SK-N-SH treated with all-trans-retinoic acid at 6 μM for 48 hours (cell line): Measurements from ENCODE around the gene DMP1.

Experiments
- ATAC-seq: fragments of 200-7000 bp; cut with Tn5 transposase; 3 replicates; pipeline ENCODE4 v1.9.1; 2020; ENCODE audit warnings: mild to moderate bottlenecking, moderate library complexity
- BACH2 ChIP-seq: fragments of 250-450 bp; sonication (Bioruptor Pico); IDR thresholded peaks from 2 replicates; pipeline ENCODE4 v1.9.0; 2021; ENCODE audit warnings: mild to moderate bottlenecking, borderline replicate concordance
- CREB5 ChIP-seq: fragments of 250-450 bp; sonication (Bioruptor Pico); IDR thresholded peaks from 2 replicates; pipeline ENCODE4 v1.5.1; 2020; ENCODE audit warnings: low read depth, mild to moderate bottlenecking, moderate library complexity
- CSDC2 ChIP-seq: fragments of 250-450 bp; sonication (Bioruptor Pico); IDR thresholded peaks from 2 replicates; pipeline ENCODE4 v1.5.0; 2020; ENCODE audit warnings: mild to moderate bottlenecking, moderate library complexity
- ESRRG ChIP-seq: fragments of 250-450 bp; sonication (Bioruptor Pico); IDR thresholded peaks from 2 replicates; pipeline ENCODE4 v1.6.1; 2021; ENCODE audit warnings: mild to moderate bottlenecking
- GLIS3 ChIP-seq: fragments of 250-450 bp; sonication (Bioruptor Pico); IDR thresholded peaks from 2 replicates; pipeline ENCODE4 v1.5.0; 2020; ENCODE audit warnings: mild to moderate bottlenecking, moderate library complexity
- ISL1 ChIP-seq: fragments of 250-450 bp; sonication (Bioruptor Pico); IDR thresholded peaks from 2 replicates; pipeline ENCODE4 v2.1.2; 2022; ENCODE audit warnings: mild to moderate bottlenecking, moderate library complexity
- PPARA ChIP-seq: fragments of 250-450 bp; sonication (Bioruptor Pico); IDR thresholded peaks from 2 replicates; pipeline ENCODE4 v1.5.0; 2020; ENCODE audit warnings: mild to moderate bottlenecking, borderline replicate concordance
- RARB ChIP-seq: fragments of 250-450 bp; sonication (Bioruptor Pico); IDR thresholded peaks from 2 replicates; pipeline ENCODE4 v1.8.0; 2021; ENCODE audit warnings: mild to moderate bottlenecking, moderate library complexity
- SNAI2 ChIP-seq: fragments of 250-450 bp; sonication (Bioruptor Pico); IDR thresholded peaks from 2 replicates; pipeline ENCODE4 v1.5.0; 2020; ENCODE audit warnings: mild to moderate bottlenecking, moderate library complexity
- TCF4 ChIP-seq: fragments of 250-450 bp; sonication (Bioruptor Pico); IDR thresholded peaks from 2 replicates; pipeline ENCODE4 v1.8.0; 2021; ENCODE audit warnings: mild to moderate bottlenecking, moderate library complexity, borderline replicate concordance
- TOX ChIP-seq: fragments of 250-450 bp; sonication (Bioruptor Pico); IDR thresholded peaks from 2 replicates; pipeline ENCODE4 v1.8.0; 2021; ENCODE audit warnings: mild to moderate bottlenecking, moderate library complexity, borderline replicate concordance
- ZC3H10 ChIP-seq: fragments of 250-450 bp; sonication (Bioruptor Pico); IDR thresholded peaks from 2 replicates; pipeline ENCODE4 v1.5.1; 2021; ENCODE audit warnings: mild to moderate bottlenecking, moderate library complexity
- ZFP3 ChIP-seq: fragments of 250-450 bp; sonication (Bioruptor Pico); IDR thresholded peaks from 2 replicates; pipeline ENCODE4 v1.5.0; 2020; ENCODE audit warnings: mild to moderate bottlenecking, moderate library complexity
- ZFP30 ChIP-seq: fragments of 450-650 bp; formaldehyde crosslinking; IDR thresholded peaks from 2 replicates; pipeline ENCODE4 v1.5.0; 2022; ENCODE audit warnings: mild to moderate bottlenecking, moderate library complexity
- ZNF565 ChIP-seq: fragments of 450-650 bp; formaldehyde crosslinking; conservative IDR thresholded peaks from 2 replicates; pipeline ENCODE4 v1.5.0; 2020; ENCODE audit warnings: low read depth, mild to moderate bottlenecking, moderate library complexity
- ZNF70 ChIP-seq: fragments of 450-650 bp; formaldehyde crosslinking; IDR thresholded peaks from 2 replicates; pipeline ENCODE4 v1.5.0; 2020; ENCODE audit warnings: mild to moderate bottlenecking, moderate library complexity
- ZNF8 ChIP-seq: fragments of 450-650 bp; formaldehyde crosslinking; IDR thresholded peaks from 2 replicates; pipeline ENCODE4 v1.5.0; 2020; ENCODE audit warnings: mild to moderate bottlenecking, moderate library complexity
- TF ChIP-seq, protein P1 (sequence below): fragments of 250-450 bp; sonication (Bioruptor Pico); IDR thresholded peaks from 2 replicates; pipeline ENCODE4 v1.8.0; 2021; ENCODE audit warnings: low read depth, mild to moderate bottlenecking, moderate library complexity, borderline replicate concordance
- TF ChIP-seq, protein P2 (sequence below): fragments of 250-450 bp; sonication (Bioruptor Pico); IDR thresholded peaks from 2 replicates; pipeline ENCODE4 v1.5.1; 2021; ENCODE audit warnings: mild to moderate bottlenecking, moderate library complexity
- TF ChIP-seq, protein P3 (sequence below): fragments of 250-450 bp; sonication (Bioruptor Pico); IDR thresholded peaks from 2 replicates; pipeline ENCODE4 v1.8.0; 2020; ENCODE audit warnings: mild to moderate bottlenecking, moderate library complexity, borderline replicate concordance
- TF ChIP-seq, protein P4 (sequence below): fragments of 250-450 bp; sonication (Bioruptor Pico); IDR thresholded peaks from 2 replicates; pipeline ENCODE4 v1.5.0; 2020; ENCODE audit warnings: mild to moderate bottlenecking, moderate library complexity

DMP1 gene

GRCh38 chr4:87698394-87698793 is 48.3 kb downstream of the DMP1 start (continued):
- TF ChIP-seq, protein P1, sequence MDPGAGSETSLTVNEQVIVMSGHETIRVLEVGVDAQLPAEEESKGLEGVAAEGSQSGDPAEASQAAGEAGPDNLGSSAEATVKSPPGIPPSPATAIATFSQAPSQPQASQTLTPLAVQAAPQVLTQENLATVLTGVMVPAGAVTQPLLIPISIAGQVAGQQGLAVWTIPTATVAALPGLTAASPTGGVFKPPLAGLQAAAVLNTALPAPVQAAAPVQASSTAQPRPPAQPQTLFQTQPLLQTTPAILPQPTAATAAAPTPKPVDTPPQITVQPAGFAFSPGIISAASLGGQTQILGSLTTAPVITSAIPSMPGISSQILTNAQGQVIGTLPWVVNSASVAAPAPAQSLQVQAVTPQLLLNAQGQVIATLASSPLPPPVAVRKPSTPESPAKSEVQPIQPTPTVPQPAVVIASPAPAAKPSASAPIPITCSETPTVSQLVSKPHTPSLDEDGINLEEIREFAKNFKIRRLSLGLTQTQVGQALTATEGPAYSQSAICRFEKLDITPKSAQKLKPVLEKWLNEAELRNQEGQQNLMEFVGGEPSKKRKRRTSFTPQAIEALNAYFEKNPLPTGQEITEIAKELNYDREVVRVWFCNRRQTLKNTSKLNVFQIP (CRISPR knock-in tag), result no peak
- TF ChIP-seq BACH2 (CRISPR knock-in tag), result no peak
- TF ChIP-seq ZFP3, result no peak

- ATAC-seq, result no peak
- TF ChIP-seq, protein P1 (CRISPR knock-in tag), result no peak
- TF ChIP-seq, protein P2, sequence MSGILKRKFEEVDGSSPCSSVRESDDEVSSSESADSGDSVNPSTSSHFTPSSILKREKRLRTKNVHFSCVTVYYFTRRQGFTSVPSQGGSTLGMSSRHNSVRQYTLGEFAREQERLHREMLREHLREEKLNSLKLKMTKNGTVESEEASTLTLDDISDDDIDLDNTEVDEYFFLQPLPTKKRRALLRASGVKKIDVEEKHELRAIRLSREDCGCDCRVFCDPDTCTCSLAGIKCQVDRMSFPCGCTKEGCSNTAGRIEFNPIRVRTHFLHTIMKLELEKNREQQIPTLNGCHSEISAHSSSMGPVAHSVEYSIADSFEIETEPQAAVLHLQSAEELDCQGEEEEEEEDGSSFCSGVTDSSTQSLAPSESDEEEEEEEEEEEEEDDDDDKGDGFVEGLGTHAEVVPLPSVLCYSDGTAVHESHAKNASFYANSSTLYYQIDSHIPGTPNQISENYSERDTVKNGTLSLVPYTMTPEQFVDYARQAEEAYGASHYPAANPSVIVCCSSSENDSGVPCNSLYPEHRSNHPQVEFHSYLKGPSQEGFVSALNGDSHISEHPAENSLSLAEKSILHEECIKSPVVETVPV (CRISPR knock-in tag), result no peak
- TF ChIP-seq PPARA (CRISPR knock-in tag) (no peak), BACH2 (CRISPR knock-in tag) (no peak), CREB5 (no peak), TCF4 (no peak), ZFP3 (no peak), ZNF565 (CRISPR knock-in tag) (no peak), CSDC2 (CRISPR knock-in tag) (no peak), ZC3H10 (CRISPR knock-in tag) (no peak), SNAI2 (CRISPR knock-in tag) (no peak), ZFP30 (CRISPR knock-in tag) (no peak), GLIS3 (no peak), TOX (no peak), RARB (CRISPR knock-in tag) (no peak), ZNF8 (CRISPR knock-in tag) (no peak), ESRRG (no peak), ZNF70 (no peak)
- TF ChIP-seq, protein P3, sequence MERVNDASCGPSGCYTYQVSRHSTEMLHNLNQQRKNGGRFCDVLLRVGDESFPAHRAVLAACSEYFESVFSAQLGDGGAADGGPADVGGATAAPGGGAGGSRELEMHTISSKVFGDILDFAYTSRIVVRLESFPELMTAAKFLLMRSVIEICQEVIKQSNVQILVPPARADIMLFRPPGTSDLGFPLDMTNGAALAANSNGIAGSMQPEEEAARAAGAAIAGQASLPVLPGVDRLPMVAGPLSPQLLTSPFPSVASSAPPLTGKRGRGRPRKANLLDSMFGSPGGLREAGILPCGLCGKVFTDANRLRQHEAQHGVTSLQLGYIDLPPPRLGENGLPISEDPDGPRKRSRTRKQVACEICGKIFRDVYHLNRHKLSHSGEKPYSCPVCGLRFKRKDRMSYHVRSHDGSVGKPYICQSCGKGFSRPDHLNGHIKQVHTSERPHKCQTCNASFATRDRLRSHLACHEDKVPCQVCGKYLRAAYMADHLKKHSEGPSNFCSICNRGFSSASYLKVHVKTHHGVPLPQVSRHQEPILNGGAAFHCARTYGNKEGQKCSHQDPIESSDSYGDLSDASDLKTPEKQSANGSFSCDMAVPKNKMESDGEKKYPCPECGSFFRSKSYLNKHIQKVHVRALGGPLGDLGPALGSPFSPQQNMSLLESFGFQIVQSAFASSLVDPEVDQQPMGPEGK (CRISPR knock-in tag), result no peak
- TF ChIP-seq, protein P4, sequence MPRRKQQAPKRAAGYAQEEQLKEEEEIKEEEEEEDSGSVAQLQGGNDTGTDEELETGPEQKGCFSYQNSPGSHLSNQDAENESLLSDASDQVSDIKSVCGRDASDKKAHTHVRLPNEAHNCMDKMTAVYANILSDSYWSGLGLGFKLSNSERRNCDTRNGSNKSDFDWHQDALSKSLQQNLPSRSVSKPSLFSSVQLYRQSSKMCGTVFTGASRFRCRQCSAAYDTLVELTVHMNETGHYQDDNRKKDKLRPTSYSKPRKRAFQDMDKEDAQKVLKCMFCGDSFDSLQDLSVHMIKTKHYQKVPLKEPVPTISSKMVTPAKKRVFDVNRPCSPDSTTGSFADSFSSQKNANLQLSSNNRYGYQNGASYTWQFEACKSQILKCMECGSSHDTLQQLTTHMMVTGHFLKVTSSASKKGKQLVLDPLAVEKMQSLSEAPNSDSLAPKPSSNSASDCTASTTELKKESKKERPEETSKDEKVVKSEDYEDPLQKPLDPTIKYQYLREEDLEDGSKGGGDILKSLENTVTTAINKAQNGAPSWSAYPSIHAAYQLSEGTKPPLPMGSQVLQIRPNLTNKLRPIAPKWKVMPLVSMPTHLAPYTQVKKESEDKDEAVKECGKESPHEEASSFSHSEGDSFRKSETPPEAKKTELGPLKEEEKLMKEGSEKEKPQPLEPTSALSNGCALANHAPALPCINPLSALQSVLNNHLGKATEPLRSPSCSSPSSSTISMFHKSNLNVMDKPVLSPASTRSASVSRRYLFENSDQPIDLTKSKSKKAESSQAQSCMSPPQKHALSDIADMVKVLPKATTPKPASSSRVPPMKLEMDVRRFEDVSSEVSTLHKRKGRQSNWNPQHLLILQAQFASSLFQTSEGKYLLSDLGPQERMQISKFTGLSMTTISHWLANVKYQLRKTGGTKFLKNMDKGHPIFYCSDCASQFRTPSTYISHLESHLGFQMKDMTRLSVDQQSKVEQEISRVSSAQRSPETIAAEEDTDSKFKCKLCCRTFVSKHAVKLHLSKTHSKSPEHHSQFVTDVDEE (CRISPR knock-in tag), result no peak
Measured at GRCh38 chr4:87704001-87704400, 53.9 kb downstream of the DMP1 start.

DNA sequence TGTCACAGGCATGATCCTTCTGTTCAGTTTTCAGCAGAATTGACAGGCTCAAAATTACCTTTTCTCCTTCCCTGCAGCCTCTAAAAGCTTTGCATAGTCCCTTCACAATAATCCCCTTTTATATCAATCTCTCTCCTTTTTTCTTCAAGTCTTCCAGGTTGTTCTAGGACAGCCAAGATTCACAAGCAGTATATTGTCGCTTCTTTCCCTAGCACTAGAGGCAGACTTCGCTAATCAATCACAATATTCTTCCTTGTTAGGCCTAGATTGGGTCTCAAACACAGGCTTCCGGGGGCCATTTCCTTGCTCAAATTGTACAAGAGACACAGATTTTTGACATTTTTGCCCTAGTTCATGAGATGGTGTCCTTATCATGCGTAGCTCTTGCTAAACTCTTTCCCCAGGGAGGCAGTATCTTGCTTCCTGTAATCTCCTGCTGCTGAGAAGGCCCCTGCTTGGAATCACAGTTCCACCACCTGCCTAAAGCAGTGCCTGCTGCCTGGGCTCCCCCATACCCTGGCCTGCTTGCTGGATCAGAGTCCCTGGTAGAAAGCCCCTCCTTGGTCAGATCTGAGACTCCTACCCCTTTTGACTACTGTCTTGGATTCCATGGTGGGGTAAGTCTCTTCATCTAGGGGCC is 57.3 kb downstream of the DMP1 start:
- ATAC-seq, result no peak
- TF ChIP-seq GLIS3 (no peak), ISL1 (CRISPR knock-in tag) (no peak), TCF4 (no peak)
- TF ChIP-seq, all 23 proteins: peak for 0
